MCF 10A (cell line): Measurements from ENCODE around the gene SUPT7L. TPM values are rescaled to one million over a fixed set of nuclear protein-coding genes. Genes with fewer than 3 reads are reported as not detected.
A peak's percentile ranks its signal among the peaks of the same experiment; 100 is the strongest.
"Not testable (repeated sequence)": the region's sequence is repeated elsewhere in the genome, so short reads cannot be mapped to it uniquely, and the experiment has no call there.

Source experiments
- BruUV-seq: library from RNA; stranded (reverse); fragments of 400-500 nt; replicated peaks from 2 replicates; lab custom pipeline; 2021; lab: Mats Ljungman, UMichigan
- CTCF ChIA-PET: fragments of 300-600 bp; sonication (Branson Sonifier 250); formaldehyde crosslinking; extraction: SDS; loops from one replicate; lab custom pipeline; 2021; ENCODE audit warnings: antibody characterized with exemption, inconsistent platforms; lab: Yijun Ruan, JAX
- POLR2A ChIA-PET: fragments of 300-600, 350-650 bp; sonication (Branson Sonifier 250); formaldehyde crosslinking; extraction: SDS; loops from one replicate; lab custom pipeline; 2020; ENCODE audit warnings: antibody characterized with exemption, inconsistent platforms; lab: Yijun Ruan, JAX
- DNase-seq: peaks from one replicate; pipeline ENCODE4 v3.0.0-alpha.2; 2018; ENCODE audit not compliant: unreplicated experiment
- H3K27ac Mint-ChIP-seq: one replicate; pipeline ENCODE4 v1.8.0; 2022; ENCODE audit warnings: mild to moderate bottlenecking, low read depth, mixed read lengths; ENCODE audit not compliant: unreplicated experiment
- H3K27me3 Mint-ChIP-seq: one replicate; pipeline ENCODE4 v1.8.0; 2022; ENCODE audit warnings: mixed read lengths; ENCODE audit not compliant: insufficient read depth, unreplicated experiment
- H3K36me3 Mint-ChIP-seq: one replicate; pipeline ENCODE4 v1.8.0; 2022; ENCODE audit warnings: mild to moderate bottlenecking, moderate library complexity, mixed read lengths; ENCODE audit not compliant: insufficient read depth, unreplicated experiment
- H3K4me1 Mint-ChIP-seq: one replicate; pipeline ENCODE4 v1.8.0; 2022; ENCODE audit warnings: mixed read lengths; ENCODE audit not compliant: insufficient read depth, unreplicated experiment
- H3K4me3 Mint-ChIP-seq: one replicate; pipeline ENCODE4 v1.8.0; 2022; ENCODE audit warnings: mild to moderate bottlenecking, moderate library complexity, mixed read lengths; ENCODE audit not compliant: unreplicated experiment
- H3K9me3 Mint-ChIP-seq: one replicate; pipeline ENCODE4 v1.8.0; 2022; ENCODE audit warnings: mixed read lengths; ENCODE audit not compliant: unreplicated experiment
- intact Hi-C: fragments of 100-400 bp; cut with micrococcal nuclease; formaldehyde crosslinking; loops from 2 replicates; pipeline ENCODE4 v1.14.1; 2022
- total RNA-seq: library from RNA; stranded (reverse); gene quantifications from 2 replicates; pipeline ENCODE4 v1.2.3, GENCODE V29; 2022
- TF ChIP-seq, protein P1 (sequence below): fragments of 200-600 bp; IDR thresholded peaks from one replicate; pipeline ENCODE4 v1.8.0; 2022; ENCODE audit warnings: antibody characterized with exemption, mild to moderate bottlenecking; ENCODE audit not compliant: unreplicated experiment

The SUPT7L gene
- total RNA-seq, 1 experiment from 2014 or later = 36.4 TPM

- POLR2A ChIA-PET = interaction anchor here (1.0 kb wide), 1 partner anchor 19 kb away, joined by 3 read pairs; no protein-coding TSS in a partner anchor
- Mint-ChIP-seq H3K36me3 (peaks cover 79% of the 10 kb centered on the region), H3K4me3 (no peak overlapping the region), H3K27me3 (no peaks in the 10 kb centered on the region), H3K4me1 (no peaks in the 10 kb centered on the region), H3K27ac (no peak overlapping the region), H3K9me3 (no peaks in the 10 kb centered on the region)
- DNase-seq = no peak
- CTCF ChIA-PET = interaction anchor here (0.6 kb wide), 1 partner anchor 9 kb away, joined by 3 read pairs; the partner anchor contains the start of genes CCDC121 and GPN1
- BruUV-seq = no TSS peak
- TF ChIP-seq, protein P1, sequence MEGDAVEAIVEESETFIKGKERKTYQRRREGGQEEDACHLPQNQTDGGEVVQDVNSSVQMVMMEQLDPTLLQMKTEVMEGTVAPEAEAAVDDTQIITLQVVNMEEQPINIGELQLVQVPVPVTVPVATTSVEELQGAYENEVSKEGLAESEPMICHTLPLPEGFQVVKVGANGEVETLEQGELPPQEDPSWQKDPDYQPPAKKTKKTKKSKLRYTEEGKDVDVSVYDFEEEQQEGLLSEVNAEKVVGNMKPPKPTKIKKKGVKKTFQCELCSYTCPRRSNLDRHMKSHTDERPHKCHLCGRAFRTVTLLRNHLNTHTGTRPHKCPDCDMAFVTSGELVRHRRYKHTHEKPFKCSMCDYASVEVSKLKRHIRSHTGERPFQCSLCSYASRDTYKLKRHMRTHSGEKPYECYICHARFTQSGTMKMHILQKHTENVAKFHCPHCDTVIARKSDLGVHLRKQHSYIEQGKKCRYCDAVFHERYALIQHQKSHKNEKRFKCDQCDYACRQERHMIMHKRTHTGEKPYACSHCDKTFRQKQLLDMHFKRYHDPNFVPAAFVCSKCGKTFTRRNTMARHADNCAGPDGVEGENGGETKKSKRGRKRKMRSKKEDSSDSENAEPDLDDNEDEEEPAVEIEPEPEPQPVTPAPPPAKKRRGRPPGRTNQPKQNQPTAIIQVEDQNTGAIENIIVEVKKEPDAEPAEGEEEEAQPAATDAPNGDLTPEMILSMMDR = no peak
- intact Hi-C loops = no loop called here
Observed at GRCh38 chr2:27638037-27638637, 25.3 kb downstream of the SUPT7L start.

- TF ChIP-seq, protein P1 = no peak
- peak; percentile 8 for DNase-seq
- H3K27me3 Mint-ChIP-seq = no peaks in the 10 kb centered on the region
- no TSS peak for BruUV-seq
- CTCF ChIA-PET = no interaction called here
- no peaks in the 10 kb centered on the region for H3K4me1 Mint-ChIP-seq
- H3K36me3 Mint-ChIP-seq = peaks cover 80% of the 10 kb centered on the region
- no peak overlapping the region for H3K4me3 Mint-ChIP-seq
- intact Hi-C loops = no loop called here
- H3K27ac Mint-ChIP-seq = no peak overlapping the region
- no peaks in the 10 kb centered on the region for H3K9me3 Mint-ChIP-seq
- POLR2A ChIA-PET = interaction anchor here (0.6 to 1.3 kb wide), 2 partner anchors 8 to 9 kb away, joined by 3 to 4 read pairs; partner anchors contain the start of genes CCDC121 and GPN1
Observed at GRCh38 chr2:27636766-27637165, 26.6 kb downstream of the SUPT7L start.

DNA sequence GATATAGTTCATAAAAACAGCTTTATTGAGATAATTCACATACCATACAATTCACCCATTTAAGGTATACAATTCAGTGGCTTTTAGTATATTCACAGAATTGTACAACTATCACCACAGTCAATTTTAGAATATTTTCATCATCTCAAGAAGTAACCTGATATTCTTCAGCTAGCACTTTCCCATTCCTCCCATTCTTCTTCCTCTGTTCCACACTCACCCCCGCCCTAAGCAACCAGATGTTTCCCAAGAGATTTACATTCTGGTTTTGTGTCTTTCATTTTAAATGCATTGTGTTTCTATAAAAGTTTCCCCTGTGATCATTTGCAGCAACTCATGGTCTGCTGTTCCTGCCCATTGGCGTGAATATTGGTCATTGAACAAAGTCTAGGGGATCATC is 29.1 kb downstream of the SUPT7L start:
- intact Hi-C loops = no loop called here
- Mint-ChIP-seq H3K36me3 (peaks cover 72% of the 10 kb centered on the region), H3K9me3 (no peaks in the 10 kb centered on the region), H3K27ac (peak overlapping the region; percentile 78), H3K27me3 (no peaks in the 10 kb centered on the region), H3K4me1 (no peaks in the 10 kb centered on the region), H3K4me3 (no peak overlapping the region)
- no TSS peak for BruUV-seq
- no peak for DNase-seq
- TF ChIP-seq, protein P1 = no peak
- CTCF ChIA-PET = interaction anchor here (0.6 kb wide), 1 partner anchor 842 kb away, joined by 5 read pairs; no protein-coding TSS in a partner anchor
- POLR2A ChIA-PET = interaction anchor here (0.7 kb wide), 1 partner anchor 227 kb away, joined by 3 read pairs; no protein-coding TSS in a partner anchor

DNA sequence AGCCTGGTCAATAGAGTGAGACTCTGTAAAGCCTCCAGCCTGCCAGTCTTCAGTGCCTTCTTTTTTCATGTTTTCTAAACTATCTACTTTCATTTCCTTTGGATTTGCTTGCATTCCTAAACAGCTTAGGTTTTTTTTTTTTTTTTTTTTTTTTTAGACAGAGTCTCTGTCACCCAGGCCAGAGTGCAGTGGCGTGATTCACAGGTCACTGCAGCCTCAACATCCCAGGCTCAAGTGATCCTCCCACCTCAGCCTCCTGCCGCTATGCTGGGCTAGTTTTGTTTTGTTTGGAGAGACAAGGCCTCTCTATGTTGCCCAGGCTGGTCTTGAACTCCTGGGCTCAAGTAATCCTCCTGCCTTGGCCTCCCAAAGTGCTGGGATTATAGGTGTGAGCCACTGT is 33.2 kb downstream of the SUPT7L start:
- H3K27ac Mint-ChIP-seq, CTCF ChIA-PET, BruUV-seq, H3K9me3 Mint-ChIP-seq, DNase-seq, H3K27me3 Mint-ChIP-seq, intact Hi-C loops, H3K4me3 Mint-ChIP-seq: not testable (repeated sequence)
- H3K36me3 Mint-ChIP-seq = peaks cover 51% of the 10 kb centered on the region
- POLR2A ChIA-PET = interaction anchor here (1.5 kb wide), 2 partner anchors 20 to 38 kb away, joined by 3 read pairs; no protein-coding TSS in a partner anchor
- peaks cover 17% of the 10 kb centered on the region for H3K4me1 Mint-ChIP-seq
